Retinal pigment epithelial cell (primary cell): ENCODE results near the gene FAM193B.

Experiments
- DNase-seq: peaks from one replicate; pipeline ENCODE4 v3.0.0-alpha.2; 2010; ENCODE audit warnings: low read depth
- H3K4me3 ChIP-seq: 2 replicates; pipeline ENCODE4 v1.5.1; 2011; ENCODE audit warnings: mild to moderate bottlenecking, low read length, control low read depth, moderate library complexity
- CTCF ChIP-seq: conservative IDR thresholded peaks from 2 replicates; pipeline ENCODE4 v1.5.1; 2011; ENCODE audit warnings: low read depth, low read length, control low read depth, inconsistent platforms

Gene FAM193B

GRCh38 chr5:177510567-177511053 lies 43.8 kb downstream of the FAM193B start:
- DNase-seq: no peak
- TF ChIP-seq CTCF: no peak
- no peak overlapping the region for H3K4me3 ChIP-seq

- no peak overlapping the region for H3K4me3 ChIP-seq
- no peak for DNase-seq
- TF ChIP-seq CTCF: no peak
Observed at GRCh38 chr5:177509991-177510566, 44.3 kb downstream of the FAM193B start.

GRCh38 chr5:177509381-177509951 lies 44.9 kb downstream of the FAM193B start, which contains the start of gene DOK3:
Gene DOK3 (minus strand): TSS chr5:177509826. CDS start chr5:177509540, 286 bp downstream.
- H3K4me3 ChIP-seq: peak within 1 kb of the TSS; percentile 5
- TF ChIP-seq CTCF: no peak
- DNase-seq: no peak

GRCh38 chr5:177508837-177509236 lies 45.5 kb downstream of the FAM193B start:
- DNase-seq: no peak
- no peak overlapping the region for H3K4me3 ChIP-seq
- no peak for TF ChIP-seq CTCF

- no peak for DNase-seq
- no peak overlapping the region for H3K4me3 ChIP-seq
- no peak for TF ChIP-seq CTCF
Observed at GRCh38 chr5:177508221-177508611, 46.1 kb downstream of the FAM193B start.

- no peak overlapping the region for H3K4me3 ChIP-seq
- TF ChIP-seq CTCF: no peak
- no peak for DNase-seq
Observed at GRCh38 chr5:177507596-177508220, 46.7 kb downstream of the FAM193B start.

- no peak overlapping the region for H3K4me3 ChIP-seq
- DNase-seq: no peak
- TF ChIP-seq CTCF: peak; percentile 34
Observed at GRCh38 chr5:177507165-177507564, 47.2 kb downstream of the FAM193B start.
